ENCODE results near the gene PEX6.

The PEX6 gene

DNA sequence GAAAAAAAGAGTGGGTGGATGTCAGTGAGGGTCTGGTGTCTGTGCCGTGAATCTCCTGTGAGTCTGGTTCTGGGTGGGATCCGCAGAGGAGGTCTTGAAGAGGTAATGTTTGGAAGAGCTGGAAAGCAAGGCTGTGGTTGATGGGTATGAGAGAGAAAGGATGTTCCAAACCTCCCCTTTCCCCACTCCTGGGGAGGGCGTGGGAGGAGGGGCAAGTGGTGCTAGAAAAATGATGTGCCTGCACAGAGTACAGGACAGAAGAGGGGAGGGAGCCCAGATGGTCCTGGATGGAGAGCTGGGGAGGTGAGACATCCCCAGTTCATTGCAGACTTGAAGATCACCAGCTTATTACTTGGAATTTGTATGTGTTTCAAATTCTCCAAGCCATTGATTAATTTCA, 46.6 kb downstream of the PEX6 start:
- DNase-seq = no peak

DNA sequence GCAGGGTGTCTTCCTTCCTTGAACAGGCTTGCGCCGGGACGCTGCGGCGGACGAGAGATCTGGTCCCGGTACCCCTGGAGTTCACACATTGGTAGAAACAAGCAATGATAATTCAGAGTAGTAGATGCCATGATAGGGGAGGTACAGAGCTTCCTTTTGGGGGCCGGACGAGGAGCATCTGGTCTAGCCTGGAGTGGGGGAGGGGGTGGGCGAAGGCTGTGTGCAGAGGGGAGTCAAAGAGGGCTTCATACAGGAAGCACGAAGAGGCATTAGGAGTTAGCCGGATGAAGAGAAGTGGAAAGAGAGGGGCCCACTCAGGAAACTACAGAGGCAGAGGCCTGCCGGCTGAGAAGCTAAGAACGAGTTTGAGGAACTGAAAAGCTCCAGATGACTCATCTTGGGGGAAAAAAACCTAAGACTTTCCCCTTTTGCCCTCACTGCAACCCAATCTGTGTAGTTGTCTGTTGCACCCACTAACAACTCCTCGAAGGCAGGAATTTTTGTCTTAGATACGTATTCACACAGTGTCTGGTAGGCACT, 49.1 kb downstream of the PEX6 start:
- peak; percentile 41 for DNase-seq

DNA sequence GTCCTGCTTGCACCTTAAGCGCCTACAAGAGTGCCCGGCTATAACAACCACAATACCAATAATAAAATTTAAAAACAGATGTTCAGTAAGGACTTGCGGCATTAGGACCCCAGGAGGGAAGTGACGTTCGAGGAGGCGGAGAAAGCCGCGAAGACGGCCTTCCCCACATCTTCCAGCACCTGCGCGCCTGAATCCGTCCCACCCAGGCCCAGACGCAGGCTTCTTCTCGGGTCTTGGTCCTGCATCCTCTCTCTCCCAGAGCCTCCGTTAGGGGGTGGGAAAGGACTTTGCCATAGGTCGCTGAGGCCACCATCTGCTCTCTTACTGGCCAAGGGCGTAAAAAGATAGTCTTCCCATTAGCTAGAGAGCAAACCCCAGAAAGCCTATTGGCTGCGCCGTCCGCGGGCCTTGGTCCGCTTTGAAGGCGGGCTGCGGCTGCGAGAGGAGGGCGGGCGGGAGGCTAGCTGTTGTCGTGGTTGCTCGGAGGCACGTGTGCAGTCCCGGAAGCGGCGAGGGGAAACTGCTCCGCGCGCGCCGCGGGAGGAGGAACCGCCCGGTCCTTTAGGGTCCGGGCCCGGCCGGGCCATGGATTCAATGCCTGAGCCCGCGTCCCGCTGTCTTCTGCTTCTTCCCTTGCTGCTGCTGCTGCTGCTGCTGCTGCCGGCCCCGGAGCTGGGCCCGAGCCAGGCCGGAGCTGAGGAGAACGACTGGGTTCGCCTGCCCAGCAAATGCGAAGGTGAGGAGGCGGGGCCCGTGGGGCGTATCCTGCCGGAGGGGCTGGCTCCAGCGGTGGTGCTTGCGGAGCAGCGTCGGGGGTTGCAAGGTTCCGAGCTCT, 49.8 kb downstream of the PEX6 start, which contains the start of gene CNPY3:
Gene CNPY3 (plus strand): TSS at position 495 of the 835 bp plus-strand sequence. CDS start 91 bp downstream, at position 586.
- peak; percentile 99 for DNase-seq

DNA sequence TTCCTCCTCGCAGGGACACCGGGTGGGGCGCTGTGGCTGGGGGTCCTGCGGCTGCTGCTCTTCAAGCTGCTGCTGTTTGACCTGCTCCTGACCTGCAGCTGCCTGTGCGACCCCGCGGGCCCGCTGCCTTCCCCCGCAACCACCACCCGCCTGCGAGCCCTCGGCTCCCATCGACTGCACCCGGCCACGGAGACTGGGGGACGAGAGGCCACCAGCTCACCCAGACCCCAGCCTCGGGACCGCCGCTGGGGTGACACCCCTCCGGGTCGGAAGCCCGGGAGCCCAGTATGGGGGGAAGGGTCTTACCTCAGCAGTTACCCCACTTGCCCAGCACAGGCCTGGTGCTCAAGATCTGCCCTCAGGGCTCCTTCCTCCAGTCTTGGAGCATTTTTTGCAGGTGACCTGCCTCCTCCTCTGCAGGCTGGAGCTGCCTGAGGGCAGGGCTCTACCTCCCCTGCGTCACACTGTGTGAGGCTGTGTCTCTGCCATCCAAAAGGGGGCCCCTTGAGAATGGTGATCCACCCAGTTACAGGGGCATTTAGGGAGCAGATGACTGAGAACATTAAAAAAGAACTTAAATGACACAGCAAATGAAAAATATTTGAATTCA, 53.6 kb downstream of the PEX6 start:
- no peak for DNase-seq

DNA sequence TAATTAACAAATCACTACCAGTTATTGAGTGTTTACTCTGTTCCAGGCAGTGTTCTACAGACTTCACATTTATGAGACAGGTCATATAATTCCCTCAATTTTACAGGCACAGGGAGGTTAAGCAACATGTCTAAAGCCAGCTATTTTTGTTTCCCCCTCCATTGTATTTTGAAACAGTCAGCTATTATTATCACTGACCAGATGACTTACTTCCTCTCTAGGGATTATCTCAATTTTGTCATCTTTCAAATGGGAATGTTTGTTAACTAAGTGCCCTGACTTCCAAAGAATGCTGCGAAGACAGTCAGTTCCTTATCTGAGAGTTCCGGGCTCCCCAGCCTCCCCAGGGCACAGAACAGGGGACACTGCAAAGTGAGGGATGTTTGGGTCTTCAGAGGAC, 55.3 kb downstream of the PEX6 start:
- DNase-seq = no peak

DNA sequence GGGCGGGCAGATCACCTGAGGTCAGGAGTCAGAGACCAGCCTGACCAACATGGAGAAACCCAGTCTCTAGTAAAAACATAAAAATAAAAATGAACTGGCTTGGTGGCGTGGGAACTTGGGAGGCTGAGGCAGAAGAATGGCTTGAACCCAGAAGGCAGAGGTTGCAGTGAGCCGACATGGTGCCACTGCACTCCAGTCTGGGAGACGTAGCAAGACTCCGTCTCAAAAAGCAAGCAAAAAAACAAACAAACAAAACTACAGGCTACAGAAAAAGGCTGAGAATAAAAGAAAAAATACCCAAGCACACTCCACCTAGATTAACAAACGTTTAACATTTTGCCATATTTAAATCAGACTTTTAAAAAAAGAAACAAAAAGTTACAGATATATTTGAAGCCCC, 57.2 kb downstream of the PEX6 start:
- no peak for DNase-seq

DNA sequence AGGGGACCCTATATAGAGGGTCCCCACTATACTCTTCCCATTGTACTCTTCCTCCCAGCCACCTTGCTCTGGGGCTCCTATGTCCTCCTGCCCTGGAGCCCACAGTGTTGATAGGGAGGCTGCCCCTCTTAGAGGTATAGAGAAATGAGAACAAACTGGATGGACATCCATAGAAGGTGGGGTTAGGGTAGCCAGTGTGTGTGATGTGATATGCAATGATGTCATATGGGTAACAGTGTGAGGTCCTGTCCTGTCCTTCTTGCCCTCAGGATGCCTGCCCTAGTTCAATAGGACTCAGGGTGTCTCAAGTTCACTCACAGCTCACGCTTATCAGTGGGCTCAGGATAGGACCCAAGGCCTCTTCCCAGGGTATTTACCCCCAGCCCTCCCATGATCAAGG, 62.7 kb downstream of the PEX6 start:
- no peak for DNase-seq

DNA sequence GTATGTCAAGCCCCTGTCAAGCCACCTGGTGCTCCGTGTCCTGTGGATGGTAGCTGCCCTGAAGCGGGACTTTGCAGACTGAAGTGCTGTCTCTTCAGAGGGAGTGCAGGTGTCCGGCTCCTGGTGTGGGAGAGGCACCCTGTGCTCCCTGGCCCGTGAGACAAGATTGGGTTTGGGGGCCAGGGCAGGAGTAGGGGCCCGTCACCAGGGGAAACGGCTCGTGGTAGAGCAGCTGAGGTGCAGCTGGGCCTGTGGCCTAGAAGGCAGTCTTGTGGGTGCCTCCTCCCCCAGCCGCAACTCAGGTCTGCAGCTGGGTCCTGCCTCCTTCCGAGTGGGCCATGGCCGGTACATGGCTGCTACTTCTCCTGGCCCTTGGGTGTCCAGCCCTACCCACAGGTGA, 63.2 kb downstream of the PEX6 start, which contains the start of gene PTCRA:
Gene PTCRA (plus strand): TSS at position 322 of the 400 bp plus-strand sequence. CDS start 17 bp downstream, at position 339.
- DNase-seq = no peak

DNA sequence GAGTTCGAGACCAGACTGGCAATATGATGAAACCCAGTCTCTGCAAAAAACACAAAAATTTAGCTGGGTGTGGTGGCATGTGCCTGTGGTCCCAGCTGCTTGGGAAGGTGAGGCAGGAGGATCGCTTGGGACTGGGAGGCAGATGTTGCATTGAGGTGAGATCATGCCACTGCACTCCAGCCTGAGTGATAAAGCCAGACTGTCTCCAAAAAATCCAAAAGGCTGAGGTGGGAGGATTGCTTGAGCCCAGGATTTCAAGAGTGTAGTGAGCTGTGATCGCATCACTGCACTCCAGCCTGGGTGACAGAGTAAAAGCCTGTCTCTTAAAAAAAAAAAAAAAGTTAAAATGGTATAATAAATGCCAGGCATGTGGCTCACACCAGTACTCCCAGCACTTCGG, 64.4 kb downstream of the PEX6 start:
- DNase-seq = no peak

Data from NCI-H1105 (cell line).